ENCODE data around the gene PHAF1.

GRCh38 chr16:67161595-67162058 is 51.9 kb downstream of the PHAF1 start:
- TF ChIP-seq CTCF (IDR thresholded peaks at IDR 0.05; ENCODE audit: borderline replicate concordance, extremely low read depth, low read length, poor library complexity, severe bottlenecking) (no peak), EZH2 (IDR thresholded peaks at IDR 0.05; ENCODE audit: borderline replicate concordance, low read depth, low read length, severe bottlenecking) (no peak)

Measured in DND-41 (cell line).